Measurements from ENCODE around the gene LORICRIN. TPM values are rescaled to one million over a fixed set of nuclear protein-coding genes. Genes with fewer than 3 reads are reported as not detected.

Gene LORICRIN
- total and polyA plus RNA-seq, 7 donors = 0.06 TPM; not detected in 6

DNA sequence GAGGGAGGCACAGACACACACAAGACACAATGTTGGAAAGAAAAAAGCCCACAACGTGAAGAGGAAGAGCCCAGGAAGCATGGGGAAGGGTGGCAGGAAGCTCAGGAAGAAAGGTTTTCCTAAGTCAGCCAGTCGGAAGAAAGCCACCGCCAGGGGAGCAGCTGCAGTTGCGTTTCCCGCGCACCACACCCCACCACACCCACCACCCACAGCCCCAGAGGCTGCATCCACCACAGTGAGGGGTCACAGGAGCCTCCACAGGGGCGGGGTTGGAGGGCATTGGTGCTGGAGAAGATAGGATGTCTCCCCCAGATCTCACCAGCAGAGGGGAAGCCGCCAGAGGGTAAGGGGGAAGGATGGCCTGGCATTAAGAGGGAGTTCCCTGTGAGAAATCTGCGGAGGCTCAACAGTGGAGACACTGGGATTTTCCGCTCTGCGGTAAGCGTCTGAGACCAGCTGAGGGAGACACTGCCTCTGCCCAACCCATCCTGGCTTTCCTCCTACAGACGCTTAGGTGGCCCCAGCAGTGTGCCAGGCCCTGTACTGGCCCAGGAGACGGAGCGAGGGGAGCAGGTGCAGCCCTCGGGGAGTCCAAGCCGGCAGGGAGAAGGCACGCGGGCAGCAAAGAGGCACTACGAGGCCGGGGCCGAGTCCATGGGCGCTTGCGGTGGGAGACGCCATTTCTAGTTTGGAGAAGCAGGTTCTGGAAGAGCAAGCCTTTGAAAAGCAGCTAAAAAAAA, 33.4 kb downstream of the LORICRIN start:
- no peak for DNase-seq
- H3K4me1 ChIP-seq = no peaks in the 10 kb centered on the region
- TF ChIP-seq EP300 (IDR thresholded peaks at IDR 0.05) (no peak), POLR2A (IDR thresholded peaks at IDR 0.05) (no peak), POLR2AphosphoS5 (IDR thresholded peaks at IDR 0.05) (no peak)
- TF ChIP-seq, protein P1, sequence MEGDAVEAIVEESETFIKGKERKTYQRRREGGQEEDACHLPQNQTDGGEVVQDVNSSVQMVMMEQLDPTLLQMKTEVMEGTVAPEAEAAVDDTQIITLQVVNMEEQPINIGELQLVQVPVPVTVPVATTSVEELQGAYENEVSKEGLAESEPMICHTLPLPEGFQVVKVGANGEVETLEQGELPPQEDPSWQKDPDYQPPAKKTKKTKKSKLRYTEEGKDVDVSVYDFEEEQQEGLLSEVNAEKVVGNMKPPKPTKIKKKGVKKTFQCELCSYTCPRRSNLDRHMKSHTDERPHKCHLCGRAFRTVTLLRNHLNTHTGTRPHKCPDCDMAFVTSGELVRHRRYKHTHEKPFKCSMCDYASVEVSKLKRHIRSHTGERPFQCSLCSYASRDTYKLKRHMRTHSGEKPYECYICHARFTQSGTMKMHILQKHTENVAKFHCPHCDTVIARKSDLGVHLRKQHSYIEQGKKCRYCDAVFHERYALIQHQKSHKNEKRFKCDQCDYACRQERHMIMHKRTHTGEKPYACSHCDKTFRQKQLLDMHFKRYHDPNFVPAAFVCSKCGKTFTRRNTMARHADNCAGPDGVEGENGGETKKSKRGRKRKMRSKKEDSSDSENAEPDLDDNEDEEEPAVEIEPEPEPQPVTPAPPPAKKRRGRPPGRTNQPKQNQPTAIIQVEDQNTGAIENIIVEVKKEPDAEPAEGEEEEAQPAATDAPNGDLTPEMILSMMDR (IDR thresholded peaks at IDR 0.05) = no peak
- H3K27me3 ChIP-seq = peaks cover 0 to 7% (median 0%) of the 10 kb centered on the region in 3 donors
- no peaks in the 10 kb centered on the region for H3K36me3 ChIP-seq
- no peaks in the 10 kb centered on the region for H3K9me3 ChIP-seq
- H3K27ac ChIP-seq = no peak overlapping the region
- H3K4me3 ChIP-seq = no peak overlapping the region
- intact Hi-C loops (cut with DNase I) = no loop called here
- WGBS, 2 donors = 63 to 69% methylated on average over 25 of the region's 25 CpGs

DNA sequence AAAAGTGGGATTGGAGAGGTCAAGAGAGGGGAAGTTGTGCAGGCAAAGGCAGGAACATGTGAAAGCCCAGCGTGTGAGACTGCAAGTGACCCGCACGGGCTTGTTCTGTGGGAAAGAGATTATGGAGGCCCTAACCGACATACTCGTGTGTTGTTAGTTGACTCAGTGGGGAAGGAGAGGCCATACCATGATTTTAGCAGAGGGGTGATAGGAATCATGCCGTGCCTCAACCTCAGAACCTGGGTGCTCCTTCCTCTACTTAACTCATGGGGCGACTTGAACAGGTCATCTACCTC, 33.9 kb downstream of the LORICRIN start:
- Histone ChIP-seq H3K27ac (no peak overlapping the region), H3K4me3 (no peak overlapping the region), H3K9me3 (no peaks in the 10 kb centered on the region), H3K27me3 (peaks cover 0 to 7% (median 0%) of the 10 kb centered on the region in 3 donors), H3K4me1 (no peaks in the 10 kb centered on the region), H3K36me3 (no peaks in the 10 kb centered on the region)
- WGBS, 2 donors = 82 to 86% methylated on average over 7 of the region's 7 CpGs
- intact Hi-C loops (cut with DNase I) = no loop called here
- DNase-seq = no peak
- TF ChIP-seq, protein P1 (IDR thresholded peaks at IDR 0.05) = no peak
- TF ChIP-seq POLR2A (IDR thresholded peaks at IDR 0.05) = no peak
- TF ChIP-seq POLR2AphosphoS5 (IDR thresholded peaks at IDR 0.05) = no peak
- no peak for TF ChIP-seq EP300 (IDR thresholded peaks at IDR 0.05)

DNA sequence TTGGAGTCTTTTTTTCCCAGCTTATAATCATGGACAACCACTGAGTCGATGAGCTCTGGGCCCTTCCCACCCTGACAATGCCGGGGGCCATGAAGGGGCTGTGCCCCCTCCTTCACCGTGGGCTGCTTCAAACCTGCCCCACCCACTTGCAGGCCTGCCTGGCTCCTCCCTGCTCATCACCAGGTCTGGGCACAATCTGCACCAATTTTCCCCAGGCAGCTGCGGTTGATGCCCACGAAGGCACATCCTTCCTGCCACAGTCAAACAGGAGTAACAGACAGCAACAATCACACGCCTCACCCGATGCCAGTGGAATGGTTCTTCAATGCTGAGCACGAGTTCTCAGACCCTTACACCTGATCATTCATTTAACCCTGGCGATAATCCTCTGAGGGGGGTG, 34.4 kb downstream of the LORICRIN start:
- intact Hi-C loops (cut with DNase I) = no loop called here
- WGBS, 2 donors = 43 to 65% methylated on average over 9 of the region's 9 CpGs

DNA sequence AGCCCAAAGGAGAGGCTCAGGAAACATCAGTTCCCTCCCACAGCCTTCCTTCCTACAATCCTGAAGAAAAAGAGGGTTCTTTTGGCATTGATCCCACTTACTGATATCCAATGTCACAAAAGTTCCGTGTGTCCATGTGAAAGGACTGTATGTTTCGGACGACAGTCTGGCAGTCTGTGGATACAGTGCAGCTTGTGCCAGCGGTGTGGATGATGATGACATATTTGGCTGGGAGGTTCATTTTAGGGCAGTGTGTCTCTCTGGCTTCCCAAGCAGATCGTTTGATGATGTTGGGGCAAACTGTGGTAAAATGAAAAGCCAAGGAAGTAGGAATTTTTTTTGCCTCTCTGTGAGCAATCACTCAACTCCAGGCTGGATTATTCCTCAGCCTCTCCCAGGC, 42.8 kb downstream of the LORICRIN start:
- H3K4me3 ChIP-seq = no peak overlapping the region
- H3K27ac ChIP-seq = no peak overlapping the region
- 73 to 81% methylated on average over 5 of the region's 5 CpGs for WGBS, 2 donors
- DNase-seq = no peak
- no peaks in the 10 kb centered on the region for H3K4me1 ChIP-seq
- TF ChIP-seq EP300 (IDR thresholded peaks at IDR 0.05) (no peak), POLR2A (IDR thresholded peaks at IDR 0.05) (no peak), POLR2AphosphoS5 (IDR thresholded peaks at IDR 0.05) (no peak)
- TF ChIP-seq, protein P1 (IDR thresholded peaks at IDR 0.05) = no peak
- H3K27me3 ChIP-seq = no peaks in the 10 kb centered on the region
- H3K9me3 ChIP-seq = no peaks in the 10 kb centered on the region
- intact Hi-C loops (cut with DNase I) = no loop called here
- H3K36me3 ChIP-seq = no peaks in the 10 kb centered on the region

More for the DNA sequence above, 34.4 kb downstream of the LORICRIN start:
- no peak for DNase-seq
- H3K4me3 ChIP-seq = no peak overlapping the region
- no peaks in the 10 kb centered on the region for H3K36me3 ChIP-seq
- peaks cover 0 to 7% (median 0%) of the 10 kb centered on the region in 3 donors for H3K27me3 ChIP-seq
- H3K9me3 ChIP-seq = no peaks in the 10 kb centered on the region
- TF ChIP-seq EP300 (IDR thresholded peaks at IDR 0.05) (no peak), POLR2AphosphoS5 (IDR thresholded peaks at IDR 0.05) (no peak), POLR2A (IDR thresholded peaks at IDR 0.05) (no peak)
- TF ChIP-seq, protein P1 (IDR thresholded peaks at IDR 0.05) = no peak
- H3K4me1 ChIP-seq = no peaks in the 10 kb centered on the region
- no peak overlapping the region for H3K27ac ChIP-seq

DNA sequence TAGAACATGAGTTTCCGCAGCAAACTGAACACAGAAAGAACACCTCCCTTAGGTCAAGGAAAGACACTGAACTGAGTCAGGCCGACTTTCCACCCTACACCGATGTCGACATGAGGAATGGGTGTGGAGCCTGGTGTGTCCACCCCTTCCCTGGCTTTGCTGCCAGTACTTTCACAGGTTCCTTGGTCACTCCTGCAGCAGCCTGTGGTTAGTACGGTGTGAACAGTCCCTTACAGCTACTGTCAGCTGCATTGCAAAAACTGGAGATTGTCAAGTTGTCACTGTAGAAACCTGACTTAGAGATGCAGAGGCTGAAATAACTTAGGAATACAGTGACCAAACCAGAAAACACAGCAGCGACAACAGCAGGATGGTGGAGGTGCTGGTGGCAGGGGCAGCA, 46.2 kb downstream of the LORICRIN start:
- intact Hi-C loops (cut with DNase I) = no loop called here
- DNase-seq = no peak

More for the DNA sequence above, 46.2 kb downstream of the LORICRIN start:
- H3K9me3 ChIP-seq = no peaks in the 10 kb centered on the region
- TF ChIP-seq EP300 (IDR thresholded peaks at IDR 0.05) (no peak), POLR2AphosphoS5 (IDR thresholded peaks at IDR 0.05) (no peak), POLR2A (IDR thresholded peaks at IDR 0.05) (no peak)
- TF ChIP-seq, protein P1 (IDR thresholded peaks at IDR 0.05) = no peak
- H3K4me1 ChIP-seq = no peaks in the 10 kb centered on the region
- H3K27ac ChIP-seq = no peak overlapping the region
- no peaks in the 10 kb centered on the region for H3K36me3 ChIP-seq
- 86 to 91% methylated on average over 6 of the region's 6 CpGs for WGBS, 2 donors
- H3K4me3 ChIP-seq = no peak overlapping the region
- no peaks in the 10 kb centered on the region for H3K27me3 ChIP-seq
